ENCODE results near the gene SMC1B. TPM values are rescaled to one million over a fixed set of nuclear protein-coding genes. Genes with fewer than 3 reads are reported as not detected.
"Not testable (repeated sequence)": the region's sequence is repeated elsewhere in the genome, so short reads cannot be mapped to it uniquely, and the experiment has no call there.

SMC1B gene
- total RNA-seq, 1 experiment from 2014 or later: 0.12 TPM

DNA sequence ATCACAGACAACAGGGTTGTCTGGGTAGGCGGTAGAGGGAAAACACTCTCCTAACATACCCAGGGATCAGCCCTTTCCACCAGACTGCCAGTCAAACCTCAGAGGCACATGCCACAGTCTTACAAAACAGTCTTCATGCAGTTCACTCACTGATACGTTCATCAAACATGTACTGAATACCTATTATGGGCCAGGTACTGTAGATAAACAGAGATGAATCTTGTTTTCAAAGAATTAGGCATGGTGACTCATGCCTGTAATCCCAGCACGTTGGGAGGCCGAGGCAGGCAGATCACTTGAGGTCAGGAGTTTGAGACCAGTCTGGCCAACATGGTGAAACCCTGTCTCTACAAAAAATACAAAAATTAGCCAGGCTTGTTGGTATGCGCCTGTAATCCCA, 60.6 kb downstream of the SMC1B start:
- DNase-seq (ENCODE audit: low read depth): not testable (repeated sequence)

DNA sequence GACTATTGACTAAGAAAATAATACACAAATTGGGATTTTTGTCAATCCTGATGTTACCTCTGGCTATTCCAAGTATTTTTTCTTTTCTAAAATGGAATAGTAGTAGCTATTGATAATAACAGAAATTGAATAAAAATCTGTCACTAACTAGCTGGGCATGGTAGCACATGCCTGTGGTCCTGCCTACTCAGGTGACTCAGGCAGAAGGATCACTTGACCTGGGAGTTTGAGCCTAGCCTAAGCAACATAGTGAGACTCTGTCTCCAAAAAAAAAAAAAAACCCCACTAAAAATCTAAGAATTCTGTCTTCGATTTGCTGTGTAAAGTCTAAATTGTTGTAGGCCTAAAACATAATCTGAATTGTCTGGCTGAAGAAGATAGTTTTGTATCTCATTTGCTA, 61.4 kb downstream of the SMC1B start:
- no peak for DNase-seq (ENCODE audit: low read depth)

DNA sequence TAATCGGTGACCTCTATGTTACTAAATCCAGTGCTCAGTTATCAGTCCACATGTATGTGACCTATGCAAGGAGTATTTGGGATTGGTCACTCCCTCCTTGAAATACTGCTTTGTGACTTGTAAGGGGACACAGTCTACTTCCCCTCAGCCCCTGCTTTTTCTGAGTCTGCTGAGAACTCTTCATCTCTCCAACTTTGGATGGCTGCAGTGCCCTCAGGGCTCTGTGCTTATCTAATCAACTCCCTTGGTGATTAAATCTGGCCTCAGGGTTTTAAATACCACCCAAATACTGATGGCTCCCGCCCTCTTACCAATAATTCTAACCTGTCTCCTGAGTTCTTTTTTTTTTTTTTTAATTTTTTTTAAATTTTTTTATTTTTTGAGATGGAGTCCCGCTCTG, 63.5 kb downstream of the SMC1B start:
- no peak for DNase-seq (ENCODE audit: low read depth)

DNA sequence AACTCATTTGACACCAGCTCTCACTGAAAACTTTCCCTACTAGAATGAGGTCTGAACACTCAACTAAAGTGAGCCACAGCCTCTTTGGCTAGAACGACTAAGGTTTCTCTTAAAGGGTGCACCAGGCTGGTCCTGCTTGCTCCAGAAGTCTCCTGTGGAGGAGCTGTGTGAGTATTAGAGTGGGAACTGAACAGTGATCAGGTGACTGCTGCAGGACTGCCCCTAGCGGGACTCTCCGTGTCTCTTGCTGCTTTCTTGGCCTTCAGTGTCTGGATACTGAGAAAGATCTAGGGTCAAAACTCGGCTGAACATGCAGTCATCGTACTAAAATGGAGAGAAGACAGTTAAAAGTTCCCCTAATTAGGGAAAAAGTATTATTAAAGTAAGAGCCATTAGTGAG, 69.1 kb downstream of the SMC1B start:
- no peak for DNase-seq (ENCODE audit: low read depth)

DNA sequence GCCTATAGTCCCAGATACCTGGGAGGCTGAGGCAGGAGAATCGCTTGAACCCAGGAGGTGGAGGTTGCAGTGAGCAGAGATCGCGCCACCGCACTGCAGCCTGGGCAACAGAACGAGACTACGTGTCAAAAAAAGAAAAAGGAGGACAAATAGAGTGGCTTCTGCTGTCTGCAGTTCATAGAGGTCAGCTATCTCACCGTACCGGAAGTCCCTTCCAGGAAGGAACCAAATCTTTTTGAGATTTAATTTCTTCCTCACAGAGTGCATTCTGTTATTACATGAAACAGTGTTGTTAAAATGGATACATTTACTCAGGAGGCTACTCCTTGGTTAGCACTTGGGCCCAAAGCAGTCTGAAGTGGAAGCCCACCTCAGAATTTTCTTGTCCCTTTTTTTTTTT, 70.3 kb downstream of the SMC1B start:
- DNase-seq (ENCODE audit: low read depth): no peak

DNA sequence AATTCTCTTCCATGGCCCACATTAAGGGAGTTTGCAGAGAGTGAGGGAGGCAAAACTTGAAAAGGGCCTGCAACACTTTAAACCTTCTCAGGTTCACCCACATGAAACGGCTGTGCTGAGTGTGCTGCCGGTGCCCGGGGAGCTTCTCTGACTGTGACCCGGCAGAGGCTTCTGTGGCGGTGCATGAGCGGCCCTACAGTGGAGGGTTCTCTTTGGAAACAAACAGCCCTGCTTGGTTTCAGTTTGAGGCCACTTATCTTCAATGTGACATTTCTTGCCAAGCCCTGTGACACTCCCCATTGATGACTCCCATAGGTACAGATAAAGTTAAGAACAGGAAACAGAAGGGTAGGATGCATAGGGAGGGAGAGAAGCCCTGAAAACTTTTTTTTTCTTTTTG, 71.9 kb downstream of the SMC1B start:
- DNase-seq (ENCODE audit: low read depth): no peak

DNA sequence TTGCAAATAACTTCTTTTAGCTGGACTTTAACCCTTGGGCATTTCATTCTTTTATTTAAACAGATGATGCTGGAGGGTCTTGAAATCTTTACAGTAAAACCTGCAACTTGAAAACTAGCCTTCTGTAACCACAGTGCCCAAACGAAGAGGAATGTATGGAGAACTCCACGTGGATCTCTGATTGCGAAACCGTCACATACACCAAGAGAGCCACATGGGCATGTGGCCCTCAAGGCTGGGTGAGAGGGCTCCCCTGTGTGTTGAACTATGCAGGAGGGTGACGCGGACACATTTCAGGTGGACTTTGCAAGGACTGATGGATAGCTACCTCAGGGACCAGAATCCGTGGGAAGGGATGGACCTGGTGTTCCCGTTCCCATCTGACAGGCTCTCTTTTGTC, 73.1 kb downstream of the SMC1B start:
- no peak for DNase-seq (ENCODE audit: low read depth)

DNA sequence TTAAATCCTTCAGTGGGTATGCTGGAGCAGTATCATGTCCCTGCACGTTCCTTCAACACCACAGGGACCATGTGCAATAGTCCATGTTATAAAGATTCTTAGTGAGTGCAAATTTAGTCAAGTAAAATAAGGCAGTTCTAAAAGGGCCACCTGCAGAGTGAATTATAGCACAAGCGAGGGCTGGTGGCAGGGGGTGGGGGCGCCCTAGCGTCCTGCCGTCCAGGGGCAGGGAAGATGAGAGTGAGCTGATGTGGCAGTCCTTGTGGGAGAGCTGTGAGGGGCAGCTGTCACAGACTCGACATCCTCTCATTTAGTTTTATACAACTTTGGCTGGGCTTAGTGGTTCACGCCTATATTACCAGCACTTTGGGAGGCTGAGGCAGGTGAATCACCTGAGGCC, 74.6 kb downstream of the SMC1B start:
- no peak for DNase-seq (ENCODE audit: low read depth)

DNA sequence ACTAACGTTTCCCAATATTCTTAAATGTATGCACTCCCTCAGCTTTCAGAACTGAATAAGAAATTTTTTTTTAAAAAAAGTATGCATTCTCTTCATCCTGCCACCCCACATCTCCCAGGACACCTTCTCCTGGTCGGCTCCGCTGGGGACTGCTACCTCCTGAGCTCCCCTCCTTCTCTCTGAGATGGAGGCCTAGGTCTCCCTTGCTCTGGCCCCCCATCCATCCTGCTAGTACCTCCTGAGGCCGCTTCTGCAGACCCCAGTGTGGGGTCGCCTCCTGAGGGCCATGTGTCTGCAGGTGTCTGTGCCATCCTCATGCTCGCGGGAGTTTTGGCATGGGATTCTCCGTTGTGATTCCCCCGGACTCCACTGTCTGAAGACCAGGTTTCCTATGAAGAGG, 75.9 kb downstream of the SMC1B start:
- DNase-seq (ENCODE audit: low read depth): no peak

DNA sequence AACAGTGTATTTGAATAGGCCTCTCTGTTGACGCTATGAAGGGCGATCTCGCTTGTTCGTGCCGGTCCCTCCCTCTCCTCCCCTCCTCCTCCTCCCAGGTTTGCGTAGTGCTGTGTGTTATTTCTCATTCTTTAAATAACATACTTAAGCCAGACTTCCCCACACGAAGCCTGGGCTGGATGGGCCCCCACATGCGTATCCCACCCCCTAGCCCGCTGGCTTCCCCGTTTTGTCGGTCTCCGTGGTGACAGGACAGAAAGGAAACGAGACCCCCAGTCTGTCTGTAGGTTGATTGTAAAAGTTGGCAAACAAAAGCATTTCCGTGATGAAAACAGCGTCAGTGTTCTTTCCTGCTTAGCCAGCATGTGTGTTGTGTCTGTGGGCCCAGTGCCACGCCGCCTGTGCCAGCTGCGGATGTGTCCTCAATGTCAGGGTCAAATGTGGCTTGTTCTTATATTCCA, 76.4 kb downstream of the SMC1B start:
- no peak for DNase-seq (ENCODE audit: low read depth)

DNA sequence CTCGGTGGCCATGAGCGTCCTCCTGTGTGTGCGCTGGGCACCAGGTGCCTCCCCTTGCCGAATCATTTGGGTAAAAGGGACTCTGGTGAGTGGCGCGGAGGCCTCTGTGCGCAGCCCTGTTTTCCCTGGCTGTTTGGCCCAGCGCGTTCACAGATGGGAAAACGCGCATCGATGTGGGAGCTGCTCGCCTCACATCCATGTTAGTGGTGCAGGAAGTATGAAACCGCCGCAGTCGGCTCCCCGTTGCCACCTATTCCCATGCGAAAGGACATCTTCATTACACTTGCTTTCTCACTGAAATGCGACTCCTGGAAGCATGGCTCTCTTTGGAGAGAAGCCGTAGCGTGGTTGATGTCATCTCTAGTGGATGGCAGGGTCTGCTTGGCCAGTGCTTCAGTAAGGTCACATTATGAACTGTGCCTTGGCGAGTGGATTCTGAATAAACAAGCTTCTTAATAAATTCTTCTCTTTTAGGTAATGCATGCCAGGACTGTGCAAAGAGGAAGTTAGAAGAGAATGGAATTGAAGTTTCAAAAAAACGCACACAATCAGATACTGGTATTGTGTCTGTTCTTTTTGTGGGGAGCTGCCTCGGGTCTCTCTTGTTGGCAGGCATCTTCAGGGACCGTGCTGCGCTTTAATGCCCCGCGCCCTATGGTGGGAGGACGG, 77.4 kb downstream of the SMC1B start:
- DNase-seq (ENCODE audit: low read depth): no peak

DNA sequence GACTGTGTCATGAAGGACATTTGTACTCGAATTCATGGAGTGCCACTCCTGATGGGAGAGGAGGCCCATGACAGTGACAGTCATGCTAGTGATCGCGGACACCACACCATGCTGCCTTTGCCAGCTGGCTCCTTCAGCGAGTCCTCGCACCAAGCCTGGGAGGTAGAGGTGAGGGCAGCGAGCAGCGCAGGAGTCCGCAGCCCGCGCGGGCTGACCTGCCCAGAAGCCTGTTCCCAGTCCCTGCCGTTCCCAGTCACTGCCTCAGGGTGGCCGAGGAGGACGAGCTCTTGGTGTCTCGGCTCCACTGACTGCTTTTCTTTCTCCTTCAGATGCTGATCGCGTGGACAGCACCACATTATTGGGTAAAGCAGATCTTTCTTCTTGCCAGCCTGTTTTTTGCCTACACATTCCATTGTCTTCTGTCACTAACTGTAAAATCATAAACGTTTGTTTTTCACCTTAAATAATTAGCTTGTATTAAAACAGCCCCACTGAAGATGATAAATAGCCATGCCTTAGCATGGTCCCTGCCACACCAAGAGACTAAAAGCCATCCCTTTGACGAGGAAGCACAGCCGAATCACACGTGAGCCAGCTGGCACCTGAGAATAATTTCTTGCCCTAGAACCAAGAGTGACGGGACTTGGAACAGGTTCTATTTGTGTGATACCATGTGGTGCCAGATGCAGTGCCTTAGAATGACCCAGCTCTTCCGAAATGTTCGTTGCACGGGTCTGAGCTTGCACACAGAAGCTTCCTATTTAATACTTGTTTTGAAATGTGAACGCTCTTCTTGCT, 78.2 kb downstream of the SMC1B start:
- DNase-seq (ENCODE audit: low read depth): no peak

DNA sequence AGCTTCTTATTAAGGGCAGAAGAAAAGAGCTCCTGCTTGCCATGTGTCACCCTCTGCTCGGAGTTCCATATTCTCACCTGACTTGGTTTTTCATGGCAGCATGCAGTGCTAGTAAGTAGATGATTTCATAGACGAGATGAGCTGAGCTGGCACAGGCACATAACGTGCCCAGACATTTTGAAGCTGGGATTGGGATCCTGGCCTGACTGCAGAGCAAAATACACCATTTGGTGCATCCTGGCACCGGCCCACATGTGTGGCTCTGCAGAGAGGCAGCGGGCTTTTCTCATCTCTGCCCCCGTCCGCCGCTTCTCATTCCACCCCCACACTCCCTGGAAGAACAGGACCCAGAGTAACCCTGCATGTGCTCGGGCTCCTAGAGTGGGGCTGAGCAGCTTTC, 78.9 kb downstream of the SMC1B start:
- DNase-seq (ENCODE audit: low read depth): no peak

DNA sequence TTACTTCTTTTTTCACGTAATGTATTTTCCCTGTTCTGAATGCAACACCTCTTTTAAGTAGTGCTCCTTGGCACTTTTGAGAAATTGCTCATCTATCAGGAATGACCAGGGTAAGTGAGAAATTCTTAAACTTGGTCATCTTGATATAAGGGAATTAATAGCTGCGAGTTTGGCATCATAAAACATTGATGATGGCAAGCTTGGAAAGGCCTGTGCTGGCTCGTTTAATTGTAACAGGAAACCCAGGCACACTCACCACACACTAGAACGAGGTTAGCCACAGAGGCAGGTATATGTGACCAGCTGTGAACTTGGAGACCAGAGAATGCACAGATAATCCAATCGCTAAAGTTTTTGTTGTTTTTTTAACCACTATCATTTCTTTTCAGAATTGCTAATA, 79.3 kb downstream of the SMC1B start:
- DNase-seq (ENCODE audit: low read depth): no peak

DNA sequence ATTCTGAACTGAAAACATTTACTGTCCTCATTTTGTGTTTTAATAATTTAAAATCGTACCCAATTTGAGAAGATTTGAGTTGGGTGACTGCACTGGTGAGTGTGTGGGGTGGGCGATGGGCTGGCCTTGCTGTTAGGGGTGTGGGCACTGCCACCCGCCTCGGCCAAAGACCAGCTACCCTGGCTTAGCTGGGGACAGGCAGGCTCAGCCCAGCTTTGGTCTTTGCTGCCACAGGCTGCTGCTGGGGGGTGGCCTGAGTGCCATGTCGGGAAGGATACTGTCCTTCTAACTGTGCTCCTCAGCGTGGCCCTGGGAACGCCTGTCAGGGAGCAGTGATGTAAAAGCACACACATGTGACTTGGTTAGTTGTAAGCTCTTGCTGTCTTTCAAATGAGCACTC, 81.4 kb downstream of the SMC1B start:
- no peak for DNase-seq (ENCODE audit: low read depth)

DNA sequence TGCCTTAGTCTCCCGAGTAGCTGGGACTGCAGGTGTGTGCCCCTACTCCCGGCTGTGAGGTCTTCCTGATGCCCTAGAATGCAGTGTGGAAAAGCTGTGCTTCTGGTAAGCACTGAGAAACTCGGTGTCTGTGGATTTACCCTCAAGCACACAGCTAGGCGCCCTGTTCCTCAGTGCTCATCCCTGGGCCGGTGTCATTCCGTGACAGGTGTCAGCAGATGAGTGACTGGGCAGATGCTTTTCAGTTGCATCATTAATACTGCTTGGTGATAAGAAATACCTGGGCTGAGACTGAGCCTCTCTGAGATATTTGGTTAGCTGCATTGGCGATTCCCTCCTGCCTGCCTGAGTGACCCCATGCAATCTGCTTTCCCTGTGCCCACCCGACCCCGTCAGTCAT, 81.9 kb downstream of the SMC1B start:
- no peak for DNase-seq (ENCODE audit: low read depth)

DNA sequence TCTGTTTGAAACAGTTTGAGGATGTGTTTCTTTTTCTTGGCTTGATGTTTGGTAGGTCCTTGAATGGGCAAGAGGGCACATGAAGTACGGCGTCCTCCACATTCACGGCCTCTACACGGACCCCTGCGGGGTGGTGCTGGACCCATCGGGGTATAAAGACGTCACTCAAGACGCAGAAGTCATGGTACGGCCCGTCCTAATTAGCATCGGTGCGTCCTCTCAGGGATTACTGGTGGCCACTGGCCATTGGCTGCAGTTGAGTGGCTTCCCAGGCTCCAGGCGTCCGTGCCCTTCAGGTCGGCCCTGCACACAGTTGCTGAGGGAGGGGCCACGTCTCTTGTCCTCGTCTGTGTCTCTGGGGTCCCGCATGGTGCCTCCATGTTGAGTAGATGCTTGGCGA, 82.9 kb downstream of the SMC1B start:
- DNase-seq (ENCODE audit: low read depth): no peak

DNA sequence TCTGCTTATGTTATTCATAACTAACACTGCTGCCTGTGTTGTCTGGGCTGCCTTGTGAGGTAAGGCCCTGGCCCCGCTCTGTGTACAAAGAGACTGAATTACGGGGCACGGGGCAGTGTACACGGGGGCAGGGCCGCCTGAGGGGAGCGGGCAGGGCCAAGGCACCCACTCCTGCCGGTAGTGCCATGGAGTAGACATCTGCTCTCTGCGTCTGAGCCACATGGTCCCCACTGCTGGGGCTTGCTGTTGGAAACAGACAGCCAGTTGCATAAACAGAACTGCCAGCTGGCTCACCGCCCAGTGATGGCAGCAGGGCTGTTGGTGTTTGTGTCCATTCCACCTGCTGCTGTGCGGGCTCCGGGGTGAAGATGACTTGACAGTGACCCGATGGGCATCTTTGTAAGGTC, 83.9 kb downstream of the SMC1B start:
- no peak for DNase-seq (ENCODE audit: low read depth)

DNA sequence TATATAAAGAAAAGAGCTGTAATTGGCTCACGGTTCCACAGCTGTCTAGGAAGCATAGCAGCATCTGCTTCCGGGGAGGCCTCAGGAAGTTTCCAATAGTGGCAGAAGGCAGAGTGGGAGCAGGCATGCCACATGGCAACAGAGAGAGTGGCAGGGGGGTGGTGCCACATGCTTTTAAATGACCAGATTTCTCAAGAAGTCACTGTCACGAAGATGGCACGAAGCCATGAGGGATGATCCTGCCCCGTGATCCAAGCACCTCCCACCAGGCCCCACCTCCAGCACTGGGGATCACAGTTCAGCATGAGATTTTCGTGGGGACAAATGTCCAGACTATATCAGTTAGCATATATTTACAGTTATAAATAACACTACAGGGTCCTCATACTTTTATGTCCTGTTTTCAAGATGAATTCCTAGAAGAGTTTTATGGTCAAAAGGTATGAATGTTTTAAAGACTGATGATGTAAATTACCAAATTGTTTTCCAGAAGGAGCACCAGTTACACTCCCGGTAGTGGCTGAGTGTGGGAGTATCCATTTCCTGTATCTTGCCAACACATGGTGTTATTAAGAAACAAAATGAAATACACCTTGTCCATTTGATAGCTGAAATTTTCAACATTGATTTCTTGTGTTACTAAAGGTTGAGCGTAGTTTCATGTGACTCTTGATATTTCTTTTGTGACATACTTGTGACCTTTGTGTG, 84.4 kb downstream of the SMC1B start:
- no peak for DNase-seq (ENCODE audit: low read depth)

DNA sequence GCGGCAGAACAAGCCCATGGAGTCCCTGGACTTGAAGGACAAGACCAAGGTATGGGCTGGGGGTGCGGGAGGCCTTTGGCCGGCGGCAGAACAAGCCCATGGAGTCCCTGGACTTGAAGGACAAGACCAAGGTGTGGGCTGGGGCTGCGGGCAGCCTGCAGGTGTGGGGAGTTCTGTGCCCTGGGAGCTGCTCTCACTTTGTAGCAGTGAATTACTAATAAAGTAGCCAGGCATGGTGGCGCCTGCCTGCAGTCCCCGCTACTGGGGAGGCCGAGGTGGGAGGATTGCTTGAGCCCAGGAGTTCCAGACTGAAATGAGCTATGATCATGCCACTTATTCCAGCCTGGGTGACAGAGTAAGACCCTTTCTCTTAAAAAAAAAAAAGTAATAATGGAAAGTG, 85.1 kb downstream of the SMC1B start:
- DNase-seq (ENCODE audit: low read depth): not testable (repeated sequence)

DNA sequence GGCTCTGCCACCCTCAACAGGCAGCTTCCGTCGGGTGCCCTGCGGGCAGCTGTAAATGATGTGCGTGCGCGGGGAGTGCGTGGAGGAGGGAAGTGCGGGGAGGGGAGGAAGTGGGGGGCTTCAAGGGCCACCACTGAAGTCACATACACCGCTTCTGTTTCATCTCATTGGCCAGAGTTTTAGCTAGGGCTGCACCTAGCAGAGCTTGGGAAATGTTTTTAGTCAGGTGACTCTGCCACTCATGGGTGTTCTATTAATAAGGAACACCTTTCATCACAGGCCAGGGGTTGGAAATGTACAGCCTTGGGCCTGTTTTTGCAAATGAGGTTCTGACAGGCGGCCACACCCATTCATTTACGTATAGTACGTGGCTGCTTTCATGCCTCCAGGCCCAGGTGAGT, 89.1 kb downstream of the SMC1B start:
- no peak for DNase-seq (ENCODE audit: low read depth)

DNA sequence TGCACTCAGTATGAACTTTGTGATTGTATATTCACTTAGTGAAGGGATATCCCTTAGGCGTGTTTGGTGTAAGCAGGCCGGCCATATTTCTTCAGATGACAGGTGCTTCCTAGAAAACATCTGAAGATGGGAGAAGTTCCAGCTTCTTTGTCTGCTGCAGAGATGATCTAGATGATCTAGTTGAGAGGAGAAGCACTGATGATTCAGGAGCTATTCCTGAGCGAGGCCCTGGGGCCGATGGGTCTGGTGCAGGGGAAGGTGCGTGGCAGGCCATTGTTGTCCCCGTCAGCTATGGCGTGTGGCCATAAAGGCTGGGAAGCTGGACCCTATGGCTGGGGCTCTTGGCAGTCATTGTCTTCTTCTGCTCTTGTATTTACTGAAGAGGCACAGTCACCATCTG, 89.7 kb downstream of the SMC1B start:
- DNase-seq (ENCODE audit: low read depth): no peak

Measured in RPMI7951 (cell line).